ENCODE measurements around the gene FAM222A. TPM values are rescaled to one million over a fixed set of nuclear protein-coding genes. Genes with fewer than 3 reads are reported as not detected.

FAM222A gene
- 9.8 TPM for polyA plus RNA-seq (ENCODE audit: insufficient read length)

DNA sequence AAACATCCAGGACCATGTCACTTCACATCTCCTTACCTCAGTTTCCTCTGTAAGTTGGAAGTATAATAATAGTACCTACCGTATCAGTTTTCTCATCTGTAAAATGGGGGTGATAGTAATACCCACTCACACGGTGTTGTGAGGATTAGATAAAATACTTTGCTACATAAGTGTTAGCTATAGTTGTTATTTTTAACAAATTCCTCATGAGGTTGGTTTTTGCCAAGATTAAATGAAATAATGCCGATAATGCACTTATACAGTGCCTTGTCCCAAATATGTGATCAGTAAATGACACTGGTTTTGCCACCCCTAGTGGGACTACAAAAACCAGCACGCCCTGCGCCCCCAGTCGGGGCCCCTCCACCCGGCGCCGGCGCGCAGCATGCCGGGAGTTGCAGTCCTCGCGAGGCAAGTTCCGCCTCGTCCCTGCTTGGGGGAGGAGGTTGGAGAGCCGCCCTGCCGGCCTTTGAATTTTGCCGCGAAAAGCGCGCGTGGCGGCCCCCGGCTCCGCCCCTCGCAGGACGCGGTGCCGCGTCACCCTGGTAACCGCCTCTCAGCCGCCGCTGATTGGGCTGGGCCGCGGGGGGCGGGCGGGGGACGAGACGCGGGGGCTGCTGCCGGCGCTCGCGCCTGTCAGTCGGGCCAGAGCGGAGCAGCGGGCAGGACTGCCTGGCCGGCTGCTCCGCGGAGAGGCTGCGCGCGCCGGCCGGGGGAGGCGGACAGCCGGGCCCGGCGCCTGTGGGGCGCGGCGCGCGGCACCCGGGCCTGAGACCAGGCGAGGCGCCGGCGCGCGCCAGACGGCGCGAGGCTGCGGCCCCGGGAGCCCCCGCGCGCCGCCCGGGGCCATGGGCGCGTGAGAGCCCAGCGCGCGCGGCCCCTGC is at the start of gene FAM222A:
Gene FAM222A (plus strand): TSS at position 639 of the 884 bp plus-strand sequence. CDS start 30,322 bp downstream, outside the sequence.
- peak; percentile 90 for DNase-seq (ENCODE audit: low read depth)

DNA sequence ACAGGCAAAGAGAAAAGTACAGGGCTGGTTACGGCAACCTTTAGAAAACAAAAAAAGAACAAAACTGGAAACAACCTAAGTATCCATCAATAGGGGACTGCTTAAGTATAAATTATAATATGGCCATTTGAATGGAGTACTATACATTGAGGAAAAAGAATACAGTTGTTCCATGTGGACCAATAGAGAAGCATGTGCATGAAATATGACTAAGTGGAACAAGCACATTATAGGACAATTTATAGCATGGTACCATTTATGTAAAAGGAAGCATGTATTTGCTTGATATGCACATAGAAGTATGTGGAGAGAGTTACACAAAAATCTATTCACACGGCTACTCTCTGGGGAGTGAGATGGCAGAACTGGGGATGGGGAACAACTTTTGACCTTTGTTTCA is 49.2 kb upstream of the FAM222A start:
- DNase-seq (ENCODE audit: low read depth): no peak

- DNase-seq (ENCODE audit: low read depth): no peak
Measured at GRCh38 chr12:109666068-109666467, 47.6 kb upstream of the FAM222A start.

DNA sequence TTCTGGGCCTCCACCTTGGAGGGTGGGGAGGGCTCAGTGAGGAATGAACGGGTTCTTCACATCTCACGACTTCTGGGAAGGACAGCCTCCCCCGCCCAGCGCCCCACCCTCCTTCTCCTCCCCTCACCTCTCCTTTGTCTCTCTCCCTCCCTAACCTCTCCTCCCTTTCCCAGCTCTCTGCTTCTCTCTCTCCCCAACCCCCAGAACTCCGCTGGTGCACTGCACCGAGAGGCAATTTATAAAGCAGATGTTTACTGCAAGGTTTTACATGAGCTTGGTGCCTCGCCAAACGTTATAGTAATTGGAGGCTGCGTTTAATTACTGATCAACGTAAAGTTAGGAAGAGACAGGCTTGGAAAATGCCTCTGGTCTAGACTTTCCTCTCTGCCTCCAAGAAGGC is 42.9 kb upstream of the FAM222A start:
- no peak for DNase-seq (ENCODE audit: low read depth)

- DNase-seq (ENCODE audit: low read depth): no peak
Measured at GRCh38 chr12:109671502-109671901, 42.1 kb upstream of the FAM222A start.

DNA sequence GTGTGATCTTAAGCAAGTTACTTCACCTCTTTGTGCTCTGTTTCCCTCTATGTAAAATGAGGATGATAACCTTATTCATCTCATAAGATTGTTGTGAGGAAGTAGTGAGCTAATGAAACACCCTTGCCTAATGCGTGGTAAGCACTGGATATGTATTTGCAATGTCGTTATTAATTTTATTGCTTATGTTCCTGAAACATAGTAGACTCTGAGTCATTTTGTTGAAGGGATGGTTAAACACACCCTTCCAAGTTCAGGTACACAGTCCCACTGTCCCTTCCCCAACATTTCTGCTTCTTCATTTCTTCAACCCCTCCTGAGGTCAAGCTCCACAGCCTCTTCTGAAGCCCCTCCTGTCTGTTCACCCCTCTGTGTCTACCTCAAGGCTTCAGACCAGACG is 40.2 kb upstream of the FAM222A start:
- DNase-seq (ENCODE audit: low read depth): no peak

DNA sequence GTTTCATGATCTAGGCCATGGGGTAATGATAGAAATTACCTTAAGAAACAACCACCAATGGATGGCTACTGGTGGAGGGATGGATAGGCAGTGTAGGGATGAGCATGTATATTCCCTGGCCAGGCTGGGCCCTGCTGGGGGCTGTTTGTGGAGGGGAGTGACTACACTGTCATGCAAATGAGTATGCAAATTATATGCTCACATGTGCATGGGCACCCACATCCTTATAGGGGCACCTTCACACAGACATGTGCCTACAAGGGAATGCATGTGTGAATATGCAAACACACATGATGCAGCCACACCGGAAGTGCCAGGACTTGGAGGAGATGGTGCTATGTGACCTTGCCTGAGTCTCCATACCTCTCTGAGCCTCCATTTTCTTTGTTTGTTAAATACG is 39.7 kb upstream of the FAM222A start:
- no peak for DNase-seq (ENCODE audit: low read depth)

GRCh38 chr12:109675411-109675810 is 38.2 kb upstream of the FAM222A start:
- no peak for DNase-seq (ENCODE audit: low read depth)

DNA sequence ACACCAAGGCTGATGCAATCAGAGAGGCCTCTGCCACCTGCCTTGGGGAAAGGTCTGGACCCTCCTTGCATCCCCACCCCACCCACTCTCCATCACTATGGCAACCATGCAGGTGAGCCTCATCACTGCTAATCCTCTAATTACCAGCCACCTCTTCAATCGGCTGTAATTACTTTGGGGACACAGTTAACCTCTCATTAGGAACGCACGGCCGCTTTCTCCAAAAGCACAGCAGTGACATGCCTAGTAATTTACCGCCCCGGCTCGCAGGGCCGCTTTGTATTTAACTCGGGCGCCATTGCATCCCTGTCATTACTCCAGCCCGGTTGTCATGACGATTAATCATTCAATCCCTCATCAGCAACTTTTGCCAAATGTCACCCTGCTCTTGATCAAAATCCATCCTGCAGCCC is 36.3 kb upstream of the FAM222A start:
- no peak for DNase-seq (ENCODE audit: low read depth)

DNA sequence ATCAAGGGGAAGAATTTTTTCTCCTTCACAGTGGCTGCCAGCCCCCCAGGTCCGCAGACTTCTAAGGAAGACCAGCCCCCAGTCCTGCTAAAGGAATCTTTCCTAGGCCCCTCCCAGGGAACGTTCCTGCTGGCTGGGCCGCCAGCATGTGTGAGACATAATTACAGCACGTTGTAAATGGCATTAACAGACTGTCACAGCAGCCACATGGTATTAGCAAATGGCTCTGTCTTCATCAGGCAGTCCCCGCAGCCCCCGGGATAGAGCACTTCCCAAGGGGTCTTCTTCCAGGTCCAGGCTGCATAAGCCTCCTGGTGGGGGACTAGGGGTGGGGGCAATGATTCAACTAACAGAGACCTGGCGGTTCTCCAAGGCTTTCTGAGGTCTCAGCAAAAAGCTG is 34.9 kb upstream of the FAM222A start:
- DNase-seq (ENCODE audit: low read depth): no peak

DNA sequence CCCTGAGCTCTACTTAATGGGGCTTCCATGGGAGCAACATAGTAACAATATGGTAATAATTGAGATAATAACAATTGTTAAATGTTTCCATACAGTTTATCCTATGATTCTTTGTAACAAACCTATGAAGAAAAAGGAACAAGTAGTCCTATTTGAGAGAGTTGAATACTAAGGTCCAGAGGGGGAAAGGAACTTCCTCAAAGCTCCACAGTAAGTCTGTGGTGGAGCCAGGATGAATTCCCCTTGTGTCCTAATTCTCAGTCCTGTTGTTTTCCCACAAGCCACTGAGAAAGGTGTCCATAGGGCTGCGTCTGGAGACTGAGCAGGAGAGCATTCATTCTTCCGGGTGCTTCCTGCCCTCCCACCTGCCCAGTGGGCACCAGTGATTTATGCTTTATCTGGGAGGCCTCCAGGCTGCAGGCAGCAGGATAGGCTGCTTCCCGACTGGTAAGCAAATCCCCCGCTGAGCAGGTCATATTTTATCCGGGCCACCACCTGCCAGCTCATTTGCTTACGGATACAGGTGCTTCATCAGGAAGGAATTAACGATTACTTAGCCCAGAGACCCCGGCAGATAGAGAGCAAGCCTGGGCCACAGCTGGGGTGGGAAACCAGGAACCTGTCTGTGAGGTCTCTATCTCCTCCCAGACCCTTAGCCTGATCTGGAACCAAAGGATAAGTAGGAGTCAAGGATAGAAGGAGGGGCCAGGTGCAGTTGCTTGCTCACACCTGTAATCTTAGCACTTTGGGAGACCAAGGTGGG is 33.9 kb upstream of the FAM222A start:
- no peak for DNase-seq (ENCODE audit: low read depth)

- no peak for DNase-seq (ENCODE audit: low read depth)
Measured at GRCh38 chr12:109680264-109681005, 33.2 kb upstream of the FAM222A start.

DNA sequence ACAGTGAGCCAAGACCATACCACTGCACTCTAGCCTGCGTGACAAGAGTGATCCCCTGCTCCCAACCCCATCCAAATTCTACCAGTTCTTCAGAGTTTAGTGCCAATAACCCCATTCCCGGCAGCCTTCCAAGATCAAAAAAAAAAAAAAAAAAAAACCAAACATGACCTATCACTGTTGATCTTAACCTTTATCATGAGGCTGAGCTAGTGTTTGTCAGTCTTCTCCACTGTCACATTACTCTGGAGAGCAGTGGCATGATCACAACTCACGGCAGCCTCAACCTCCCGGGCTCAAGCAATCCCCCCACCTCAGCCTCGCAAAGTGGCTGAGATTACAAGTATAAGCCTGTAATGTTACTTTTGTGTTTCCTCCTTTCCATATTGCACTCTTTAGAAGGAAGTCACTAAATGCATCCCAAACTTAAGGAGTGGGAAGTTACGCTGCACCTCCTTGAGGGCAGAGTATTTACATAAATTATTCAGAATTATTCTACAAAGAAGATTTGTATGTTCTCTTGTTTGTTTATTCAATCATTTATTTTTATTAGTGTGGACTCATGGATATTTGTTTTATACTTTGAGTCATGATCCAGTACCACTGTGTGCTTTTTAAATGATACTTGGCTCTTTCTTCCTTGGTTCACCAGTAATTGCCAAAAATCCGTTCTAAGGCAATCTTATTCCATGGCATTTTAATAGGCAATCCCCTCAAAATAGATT is 31.5 kb upstream of the FAM222A start:
- no peak for DNase-seq (ENCODE audit: low read depth)

- no peak for DNase-seq (ENCODE audit: low read depth)
Measured at GRCh38 chr12:109682708-109683060, 30.9 kb upstream of the FAM222A start.

- no peak for DNase-seq (ENCODE audit: low read depth)
Measured at GRCh38 chr12:109683316-109683715, 30.3 kb upstream of the FAM222A start.

DNA sequence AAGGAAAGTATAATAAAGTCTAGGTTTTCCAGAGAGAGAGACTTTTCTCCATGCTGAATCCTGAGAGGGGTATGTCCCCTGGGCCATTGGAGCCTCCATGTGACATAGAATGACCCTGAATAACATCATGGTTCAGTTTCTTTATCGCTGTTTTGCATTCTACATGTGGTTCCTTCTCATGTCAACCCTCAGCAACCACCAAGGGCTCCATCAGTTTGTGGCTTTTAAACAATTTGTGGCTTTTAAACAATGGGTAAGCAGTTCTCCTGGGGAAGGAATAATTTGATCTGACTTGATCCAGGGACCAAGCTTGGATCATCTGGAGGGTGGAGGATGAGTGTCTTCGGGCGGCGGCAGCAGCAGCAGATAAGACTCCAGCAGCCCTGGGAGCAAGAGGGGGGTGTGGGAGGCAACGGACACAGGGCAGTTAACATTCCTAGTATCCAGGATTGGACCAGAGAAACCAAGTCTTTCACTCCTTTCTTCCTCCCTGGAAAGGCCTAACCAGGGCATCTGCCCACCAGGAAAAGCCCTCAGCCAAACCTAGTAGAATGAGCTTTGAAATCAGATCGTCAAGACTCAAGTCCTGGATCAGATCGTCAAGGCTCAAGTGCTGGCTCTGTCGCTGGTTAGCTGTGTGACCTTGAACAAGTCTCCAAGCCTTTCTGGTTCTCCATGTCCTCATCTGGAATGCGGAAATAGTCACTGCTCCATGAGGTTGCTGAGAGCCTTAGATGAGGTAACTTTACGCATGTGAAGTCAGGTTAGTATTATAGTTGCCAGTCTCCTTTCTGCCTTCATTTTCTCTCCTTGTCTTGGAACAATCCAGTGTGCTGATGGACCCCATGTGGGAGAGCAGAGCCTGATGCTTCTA is 27.8 kb upstream of the FAM222A start:
- DNase-seq (ENCODE audit: low read depth): no peak

GRCh38 chr12:109686523-109686922 is 27.1 kb upstream of the FAM222A start:
- DNase-seq (ENCODE audit: low read depth): no peak

DNA sequence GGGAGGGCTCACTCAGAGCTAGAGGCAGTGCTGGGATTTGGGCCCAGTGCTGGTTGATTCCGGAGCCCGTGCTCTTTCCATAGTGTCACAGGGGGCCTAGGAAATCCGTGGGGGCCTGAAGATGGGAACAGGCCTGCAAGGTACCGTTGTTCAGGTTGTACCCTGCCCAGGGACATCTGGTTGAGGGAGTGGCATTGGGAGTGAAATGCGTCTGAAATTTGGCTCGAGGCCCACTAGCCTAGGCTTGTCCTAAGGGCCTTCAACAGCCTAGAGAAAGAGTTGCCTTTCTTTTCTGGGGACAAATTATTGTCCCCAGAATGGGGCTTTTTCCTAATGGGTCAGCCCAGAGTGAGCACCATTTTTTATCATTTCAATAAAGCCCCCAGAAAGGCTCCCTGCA is 26.4 kb upstream of the FAM222A start:
- DNase-seq (ENCODE audit: low read depth): no peak

- DNase-seq (ENCODE audit: low read depth): no peak
Measured at GRCh38 chr12:109689426-109689825, 24.2 kb upstream of the FAM222A start.

GRCh38 chr12:109693160-109693559 is 20.5 kb upstream of the FAM222A start:
- no peak for DNase-seq (ENCODE audit: low read depth)
